Suprapubic skin (tissue), 4 donors: ENCODE results near the gene KRT33B. TPM values are rescaled to one million over a fixed set of nuclear protein-coding genes. Genes with fewer than 3 reads are reported as not detected.

ENCODE experiments used
- DNase-seq, 2 donors: peaks; one replicate each; pipeline ENCODE4 v3.0.0-alpha.2; 2019; ENCODE audit warnings: low spot score in 2 of 2
- H3K27ac ChIP-seq: fragments of 200-600 bp; sonication (generic); one replicate; pipeline ENCODE4 v1.5.1; 2019
- H3K27me3 ChIP-seq: fragments of 200-600 bp; sonication (generic); one replicate; pipeline ENCODE4 v1.5.1; 2019
- H3K36me3 ChIP-seq: fragments of 200-600 bp; sonication (generic); one replicate; pipeline ENCODE4 v1.5.1; 2019
- H3K4me1 ChIP-seq: fragments of 200-600 bp; sonication (generic); one replicate; pipeline ENCODE4 v1.5.1; 2019
- H3K4me3 ChIP-seq: fragments of 200-600 bp; sonication (generic); one replicate; pipeline ENCODE4 v1.5.1; 2019; ENCODE audit warnings: mild to moderate bottlenecking
- H3K9me3 ChIP-seq: fragments of 200-600 bp; sonication (generic); one replicate; pipeline ENCODE4 v1.5.1; 2019
- CTCF ChIP-seq, 2 donors: fragments of 200-600 bp in 1 of 2; fragments of 450-650 bp in 1 of 2; sonication (generic) in 1 of 2; IDR thresholded peaks; one replicate each; pipeline ENCODE4 v1.5.1; 2016 to 2019; ENCODE audit warnings: antibody characterized with exemption in 2 of 2, mild to moderate bottlenecking in 1 of 2, moderate library complexity in 1 of 2
- EP300 ChIP-seq: sonication (generic); formaldehyde crosslinking; IDR thresholded peaks from one replicate; pipeline ENCODE4 v1.6.1; 2017; ENCODE audit warnings: antibody characterized with exemption
- POLR2A ChIP-seq, 2 donors: fragments of 450-650 bp; IDR thresholded peaks; one replicate each; pipeline ENCODE4 v1.6.1; 2017; ENCODE audit warnings: antibody characterized with exemption in 2 of 2, mild to moderate bottlenecking in 2 of 2, moderate library complexity in 2 of 2
- POLR2AphosphoS5 ChIP-seq, 3 donors: sonication (generic); formaldehyde crosslinking; IDR thresholded peaks; one replicate each; pipeline ENCODE4 v1.6.1; 2017; ENCODE audit warnings: antibody characterized with exemption in 3 of 3
- WGBS: methylation state at CpG from one replicate; pipeline ENCODE4 v1.1.5; 2018; 5-methylcytosine and 5-hydroxymethylcytosine counted together
- total RNA-seq, 4 donors: library from RNA; depleted of rRNA; stranded (reverse); fragments of >200 nt; gene quantifications; one replicate each; pipeline ENCODE4 v1.1.0, GENCODE V29; 2016

Gene KRT33B
- 100 to 1,000 TPM in 1 of 4 donors, 10 to 100 TPM in 2, not detected in 1; 10.7 to 194 (median 27.9) TPM for total RNA-seq

DNA sequence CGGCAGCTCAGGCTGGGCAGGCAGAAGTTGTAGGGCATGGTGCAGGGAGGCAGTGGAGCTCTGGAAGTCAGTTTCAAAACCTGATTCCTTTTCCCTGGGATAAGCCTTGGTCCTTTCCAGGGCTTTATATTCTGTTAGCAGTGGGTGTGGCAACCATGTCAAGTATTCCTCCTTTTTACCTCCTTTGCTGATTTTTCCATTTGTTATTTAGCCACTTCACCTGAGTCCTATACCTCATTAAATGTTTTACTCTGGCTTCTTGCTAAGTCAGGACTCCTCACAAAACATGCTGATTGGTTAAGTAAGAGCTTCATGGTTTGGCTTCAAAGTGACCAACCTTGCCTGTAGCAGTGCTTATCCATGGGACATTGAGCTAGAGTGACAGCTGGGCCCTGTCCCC is at the start of gene KRT33B:
Gene KRT33B, minus strand, starts transcription at position 101 of the 400 bp plus-strand sequence. Its CDS starts 63 bp downstream, at position 38.
- Histone ChIP-seq H3K4me1 (no peaks in the 10 kb centered on the region), H3K9me3 (no peaks in the 10 kb centered on the region), H3K4me3 (no peak within 1 kb of the TSS), H3K27me3 (peaks cover 4% of the 10 kb centered on the region), H3K36me3 (no peaks in the 10 kb centered on the region), H3K27ac (no peak within 1 kb of the TSS)
- WGBS = 100% methylated on average over 1 of the region's 1 CpG
- TF ChIP-seq POLR2AphosphoS5 (IDR thresholded peaks at IDR 0.05) (no peak), POLR2A (IDR thresholded peaks at IDR 0.05) (no peak), EP300 (no peak), CTCF (IDR thresholded peaks at IDR 0.05) (no peak)
- no peak for DNase-seq

- Histone ChIP-seq H3K4me1 (peaks cover 30% of the 10 kb centered on the region), H3K9me3 (no peaks in the 10 kb centered on the region), H3K4me3 (no peak overlapping the region), H3K36me3 (no peaks in the 10 kb centered on the region), H3K27me3 (peaks cover 5% of the 10 kb centered on the region), H3K27ac (no peak overlapping the region)
- TF ChIP-seq EP300 (no peak), POLR2AphosphoS5 (IDR thresholded peaks at IDR 0.05) (no peak), CTCF (IDR thresholded peaks at IDR 0.05) (no peak), POLR2A (IDR thresholded peaks at IDR 0.05) (no peak)
- DNase-seq = no peak
- 52% methylated on average over 7 of the region's 7 CpGs for WGBS
These were observed 48.7 kb upstream of the KRT33B start for GRCh38 chr17:41418116-41418860.

DNA sequence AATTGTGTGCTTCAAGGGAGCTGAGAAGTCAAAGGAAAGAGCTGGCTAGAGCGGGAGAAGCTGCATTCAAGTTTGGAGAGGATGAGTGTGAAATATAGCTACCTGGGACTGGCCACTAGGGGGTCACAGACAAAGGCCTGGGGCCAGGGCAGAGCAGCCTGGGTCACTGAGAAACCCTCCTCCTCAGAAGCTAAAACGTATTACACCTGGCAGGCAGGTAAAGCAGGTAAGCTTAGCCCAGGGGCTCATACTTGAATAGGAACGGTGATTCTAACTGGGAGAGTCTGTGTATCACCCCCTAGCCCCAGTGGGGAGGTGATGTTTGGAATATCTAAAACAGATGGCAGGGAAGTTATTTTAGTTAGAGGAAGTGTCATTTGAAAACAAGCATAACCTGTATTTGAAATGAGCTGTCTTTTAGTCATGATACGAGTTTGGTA is 48.0 kb upstream of the KRT33B start:
- peak in 1 of 2 donors; percentile 22 for TF ChIP-seq CTCF (IDR thresholded peaks at IDR 0.05)
- TF ChIP-seq POLR2AphosphoS5 (IDR thresholded peaks at IDR 0.05) = no peak
- no peaks in the 10 kb centered on the region for H3K9me3 ChIP-seq
- no peak for DNase-seq
- no peak overlapping the region for H3K4me3 ChIP-seq
- no peaks in the 10 kb centered on the region for H3K36me3 ChIP-seq
- 40% methylated on average over 4 of the region's 4 CpGs for WGBS
- no peak overlapping the region for H3K27ac ChIP-seq
- H3K4me1 ChIP-seq = peaks cover 30% of the 10 kb centered on the region
- H3K27me3 ChIP-seq = peaks cover 3% of the 10 kb centered on the region

DNA sequence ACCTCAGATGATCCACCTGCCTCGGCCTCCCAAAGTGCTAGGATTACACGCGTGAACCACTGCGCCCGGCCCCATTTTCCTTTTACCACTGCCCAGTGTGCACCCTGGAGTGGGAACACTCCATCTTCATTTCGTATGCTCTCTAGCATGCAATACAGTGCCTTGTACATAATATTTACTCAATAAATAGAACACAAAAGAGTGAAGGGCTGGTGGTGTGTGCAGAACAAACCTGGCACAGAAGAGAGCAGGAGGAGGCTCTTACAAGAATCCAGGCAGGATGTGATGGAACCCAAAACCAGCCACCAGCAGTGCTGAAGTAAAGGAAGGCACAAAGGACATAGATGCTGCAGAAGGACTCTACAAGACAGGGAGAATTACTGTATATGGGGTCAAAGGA is 47.5 kb upstream of the KRT33B start:
- Histone ChIP-seq H3K4me3 (no peak overlapping the region), H3K36me3 (no peaks in the 10 kb centered on the region), H3K27me3 (no peaks in the 10 kb centered on the region), H3K4me1 (peaks cover 30% of the 10 kb centered on the region), H3K9me3 (no peaks in the 10 kb centered on the region), H3K27ac (no peak overlapping the region)
- no peak for TF ChIP-seq POLR2A (IDR thresholded peaks at IDR 0.05)
- DNase-seq = no peak
- WGBS = 94% methylated on average over 6 of the region's 6 CpGs

GRCh38 chr17:41416479-41416878 is 46.9 kb upstream of the KRT33B start:
- Histone ChIP-seq H3K27me3 (no peaks in the 10 kb centered on the region), H3K36me3 (no peaks in the 10 kb centered on the region), H3K4me1 (peaks cover 30% of the 10 kb centered on the region), H3K27ac (no peak overlapping the region), H3K9me3 (no peaks in the 10 kb centered on the region), H3K4me3 (no peak overlapping the region)
- WGBS = 76% methylated on average over 5 of the region's 5 CpGs
- no peak for DNase-seq
- TF ChIP-seq POLR2A (IDR thresholded peaks at IDR 0.05) (no peak), POLR2AphosphoS5 (IDR thresholded peaks at IDR 0.05) (no peak), CTCF (IDR thresholded peaks at IDR 0.05) (no peak), EP300 (no peak)
